ENCODE results near the gene RAB14.
"Not testable (repeated sequence)": the region's sequence is repeated elsewhere in the genome, so short reads cannot be mapped to it uniquely, and the experiment has no call there.

RAB14 gene

DNA sequence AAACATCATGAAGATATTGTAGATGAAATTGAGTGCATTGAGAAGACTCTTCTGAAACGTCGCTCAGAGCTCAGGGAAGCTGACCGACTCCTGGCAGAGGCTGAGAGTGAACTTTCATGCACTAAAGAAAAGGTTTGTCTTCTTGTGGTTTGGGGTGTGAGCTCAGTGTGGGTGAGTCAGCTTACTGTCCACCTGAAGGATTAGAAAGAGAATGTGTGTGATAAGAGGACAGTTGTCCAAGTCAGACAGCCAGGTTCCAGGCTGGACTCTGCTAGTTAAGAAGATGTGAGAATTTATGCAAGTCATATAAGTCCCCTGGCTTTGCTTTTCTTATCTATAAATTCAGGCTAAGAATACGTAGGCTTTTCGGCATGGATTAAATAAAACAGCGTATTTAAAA, 46.9 kb downstream of the RAB14 start:
- DNase-seq (ENCODE audit: low read depth): peak; percentile 65

DNA sequence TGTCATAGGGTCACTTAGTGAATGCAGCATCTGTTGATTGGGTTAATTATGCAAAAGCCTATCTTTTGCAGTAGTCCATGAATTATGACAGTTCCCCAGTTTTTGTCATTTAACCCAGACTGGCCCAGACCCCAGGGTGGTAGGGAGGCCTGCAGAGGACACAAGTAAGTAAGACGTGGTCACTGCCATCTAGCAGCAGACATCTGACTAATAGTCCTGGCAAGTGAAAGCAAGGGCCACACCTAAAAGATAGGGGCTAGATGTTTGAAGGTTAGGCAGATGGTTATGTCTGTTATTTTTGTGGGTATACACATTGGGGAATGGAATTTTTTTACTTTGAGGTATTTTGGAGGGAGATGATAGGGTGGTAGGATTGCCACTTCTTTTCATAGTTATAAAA, 48.0 kb downstream of the RAB14 start:
- DNase-seq (ENCODE audit: low read depth): no peak

DNA sequence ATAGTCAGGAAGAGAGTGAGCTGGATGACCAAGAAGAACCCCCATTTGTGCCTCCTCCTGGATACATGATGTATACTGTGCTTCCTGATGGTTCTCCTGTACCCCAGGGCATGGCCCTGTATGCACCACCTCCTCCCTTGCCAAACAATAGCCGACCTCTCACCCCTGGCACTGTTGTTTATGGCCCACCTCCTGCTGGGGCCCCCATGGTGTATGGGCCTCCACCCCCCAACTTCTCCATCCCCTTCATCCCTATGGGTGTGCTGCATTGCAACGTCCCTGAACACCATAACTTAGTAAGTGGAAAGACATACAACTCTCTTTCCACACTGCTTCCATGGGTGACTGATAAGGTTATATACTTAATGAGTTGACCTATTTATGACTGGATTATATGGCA, 51.5 kb downstream of the RAB14 start:
- no peak for DNase-seq (ENCODE audit: low read depth)

DNA sequence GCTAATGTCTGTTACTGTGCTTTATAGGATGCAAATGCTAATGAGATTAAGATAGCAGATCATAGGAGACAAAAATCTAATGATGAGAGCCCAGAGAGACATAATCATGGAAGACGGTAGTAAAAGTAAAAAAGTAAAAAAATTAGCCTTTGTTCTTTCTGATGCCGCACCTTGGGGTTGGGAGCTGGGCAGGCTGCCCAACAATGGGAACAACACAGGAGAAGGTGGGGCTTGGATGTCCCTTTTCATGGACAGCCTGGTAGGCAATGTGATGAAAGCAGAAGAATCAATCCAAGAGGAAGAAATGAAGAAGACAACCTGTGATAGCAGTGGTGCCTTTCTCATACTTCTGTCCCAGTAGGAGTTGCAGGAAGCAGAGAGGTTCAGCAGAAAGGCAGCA, 57.2 kb downstream of the RAB14 start:
- DNase-seq (ENCODE audit: low read depth): no peak

- DNase-seq (ENCODE audit: low read depth): no peak
These were observed 57.9 kb downstream of the RAB14 start for GRCh38 chr9:121143771-121144170.

DNA sequence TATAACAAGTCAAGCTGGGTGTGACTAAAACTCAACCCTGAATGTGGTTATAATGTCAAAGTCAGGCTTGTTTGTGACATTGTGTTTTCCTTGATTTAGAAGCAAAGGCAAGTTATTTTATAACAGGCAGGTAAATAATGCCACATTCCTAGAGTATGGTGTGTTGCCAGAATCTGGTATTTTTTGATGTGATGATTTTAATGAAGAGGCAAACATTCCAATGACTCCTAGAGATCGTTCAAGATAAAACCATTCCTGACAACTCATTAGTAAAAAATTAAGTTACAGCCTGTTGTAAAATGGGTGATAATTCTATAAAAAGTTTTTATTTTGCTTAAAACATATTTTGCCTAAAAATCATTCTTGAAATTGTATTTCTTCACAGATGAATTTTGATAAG, 60.0 kb downstream of the RAB14 start:
- no peak for DNase-seq (ENCODE audit: low read depth)

DNA sequence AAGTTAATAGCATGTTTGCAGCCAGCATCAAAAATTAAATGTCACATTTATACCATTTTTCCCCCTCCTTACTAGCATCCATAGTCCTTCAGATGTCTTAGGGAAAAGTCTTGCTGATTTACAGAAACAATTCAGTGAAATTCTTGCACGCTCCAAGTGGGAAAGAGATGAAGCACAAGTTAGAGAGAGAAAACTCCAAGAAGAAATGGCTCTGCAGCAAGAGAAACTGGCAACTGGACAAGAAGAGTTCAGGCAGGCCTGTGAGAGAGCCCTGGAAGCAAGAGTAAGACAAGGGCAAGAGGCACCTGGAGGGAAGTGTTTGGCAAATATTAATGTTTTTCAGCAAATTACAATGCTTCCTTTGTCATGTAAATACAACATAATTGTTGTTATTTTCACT, 60.4 kb downstream of the RAB14 start:
- DNase-seq (ENCODE audit: low read depth): no peak

GRCh38 chr9:121140162-121140561, 61.5 kb downstream of the RAB14 start:
- DNase-seq (ENCODE audit: low read depth): peak; percentile 17

DNA sequence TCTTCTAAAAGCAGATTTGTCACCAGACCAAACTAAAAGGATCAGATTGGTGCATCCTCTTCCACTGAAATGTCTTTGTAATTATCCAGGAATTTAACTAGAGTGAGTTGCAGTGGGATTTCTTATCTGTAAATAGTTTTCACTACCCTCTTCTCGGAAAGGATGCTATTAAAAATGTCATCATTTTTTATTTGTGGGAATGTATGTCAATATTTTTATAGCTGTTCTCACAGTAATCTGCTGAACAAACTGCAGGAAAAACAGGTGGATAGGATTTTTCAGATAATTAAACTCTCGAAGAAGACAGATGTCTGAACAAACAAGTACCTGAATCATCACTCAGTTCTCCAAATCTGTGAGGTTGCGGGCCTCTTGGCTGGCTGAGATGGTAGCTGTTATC, 62.7 kb downstream of the RAB14 start:
- peak; percentile 7 for DNase-seq (ENCODE audit: low read depth)

GRCh38 chr9:121138561-121138960, 63.1 kb downstream of the RAB14 start:
- no peak for DNase-seq (ENCODE audit: low read depth)

- DNase-seq (ENCODE audit: low read depth): no peak
These were observed 66.0 kb downstream of the RAB14 start for GRCh38 chr9:121135642-121136041.

GRCh38 chr9:121133104-121133816, 68.4 kb downstream of the RAB14 start:
- no peak for DNase-seq (ENCODE audit: low read depth)

DNA sequence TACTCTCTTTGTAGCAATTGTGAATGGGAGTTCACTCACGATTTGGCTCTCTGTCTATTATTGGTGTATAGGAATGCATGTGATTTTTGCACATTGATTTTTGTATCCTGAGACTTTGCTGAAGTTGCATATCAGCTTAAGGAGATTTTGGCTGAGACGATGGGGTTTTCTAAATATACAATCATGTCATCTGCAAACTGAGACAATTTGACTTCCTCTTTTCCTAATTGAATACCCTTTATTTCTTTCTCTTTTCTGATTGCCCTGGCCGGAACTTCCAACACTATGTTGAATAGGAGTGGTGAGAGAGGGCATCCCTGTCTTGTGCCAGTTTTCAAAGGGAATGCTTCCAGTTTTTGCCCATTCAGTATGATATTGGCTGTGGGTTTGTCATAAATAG, 72.3 kb downstream of the RAB14 start:
- not testable (repeated sequence) for DNase-seq (ENCODE audit: low read depth)
